Ishikawa (cell line): Measurements from ENCODE around the gene P2RX4.

Experiments
- CEBPB ChIP-seq: IDR thresholded peaks from 2 replicates; pipeline ENCODE4 v1.6.1; 2012
- CREB1 ChIP-seq: IDR thresholded peaks from 2 replicates; pipeline ENCODE4 v1.6.1; 2012; ENCODE audit warnings: low read depth
- EGR1 ChIP-seq: IDR thresholded peaks from 2 replicates; pipeline ENCODE4 v1.6.1; 2012
- EP300 ChIP-seq: IDR thresholded peaks from 2 replicates; pipeline ENCODE4 v1.6.1; 2012; ENCODE audit warnings: borderline replicate concordance
- FOXM1 ChIP-seq: IDR thresholded peaks from 2 replicates; pipeline ENCODE4 v1.6.1; 2012; ENCODE audit warnings: low read depth, borderline replicate concordance
- MAX ChIP-seq: IDR thresholded peaks from 2 replicates; pipeline ENCODE4 v1.6.1; 2012
- NFIC ChIP-seq: IDR thresholded peaks from 2 replicates; pipeline ENCODE4 v1.6.1; 2012
- RAD21 ChIP-seq: IDR thresholded peaks from 2 replicates; pipeline ENCODE4 v1.6.1; 2012; ENCODE audit warnings: low read depth
- REST ChIP-seq: IDR thresholded peaks from 2 replicates; pipeline ENCODE4 v1.6.1; 2012; ENCODE audit warnings: low read depth, mild to moderate bottlenecking
- TAF1 ChIP-seq: IDR thresholded peaks from 2 replicates; pipeline ENCODE4 v1.6.1; 2012; ENCODE audit warnings: low read depth, mild to moderate bottlenecking
- TCF12 ChIP-seq: IDR thresholded peaks from 2 replicates; pipeline ENCODE4 v1.6.1; 2012; ENCODE audit warnings: low read depth
- TEAD4 ChIP-seq: IDR thresholded peaks from 2 replicates; pipeline ENCODE4 v1.6.1; 2012
- USF1 ChIP-seq: IDR thresholded peaks from 2 replicates; pipeline ENCODE4 v1.6.1; 2012
- YY1 ChIP-seq: IDR thresholded peaks from 2 replicates; pipeline ENCODE4 v1.6.1; 2012; ENCODE audit warnings: low read depth
- ZBTB7A ChIP-seq: IDR thresholded peaks from 2 replicates; pipeline ENCODE4 v1.6.1; 2012; ENCODE audit warnings: low read depth

Gene P2RX4

GRCh38 chr12:121240062-121240420 is 30.1 kb downstream of the P2RX4 start:
- TF ChIP-seq USF1 (no peak), TAF1 (no peak), TEAD4 (no peak), RAD21 (no peak), CEBPB (no peak), YY1 (no peak), CREB1 (no peak), ZBTB7A (no peak)

- TF ChIP-seq TCF12 = no peak
- TF ChIP-seq ZBTB7A = no peak
- TF ChIP-seq EP300 = no peak
- TF ChIP-seq TAF1 = no peak
- TF ChIP-seq FOXM1 = no peak
- TF ChIP-seq YY1 = no peak
- TF ChIP-seq NFIC = no peak
- no peak for TF ChIP-seq TEAD4
Measured at GRCh38 chr12:121240484-121241101, 30.7 kb downstream of the P2RX4 start.

GRCh38 chr12:121241156-121241970 is 31.4 kb downstream of the P2RX4 start:
- TF ChIP-seq RAD21 (no peak), MAX (no peak), CREB1 (no peak), TAF1 (no peak), YY1 (no peak), REST (no peak), FOXM1 (no peak), CEBPB (no peak), EGR1 (no peak), NFIC (no peak), TCF12 (no peak), ZBTB7A (no peak), TEAD4 (no peak), EP300 (no peak), USF1 (no peak)

GRCh38 chr12:121245031-121245430 is 35.1 kb downstream of the P2RX4 start:
- TF ChIP-seq TAF1 (no peak), USF1 (no peak), REST (no peak), NFIC (no peak), MAX (no peak), FOXM1 (no peak), TCF12 (no peak), EP300 (no peak)

- TF ChIP-seq YY1 (no peak), CREB1 (no peak), EGR1 (no peak), NFIC (no peak), MAX (no peak), TAF1 (no peak), CEBPB (no peak), FOXM1 (no peak), TEAD4 (no peak), RAD21 (no peak), USF1 (no peak), TCF12 (no peak)
Measured at GRCh38 chr12:121245951-121246350, 36.0 kb downstream of the P2RX4 start.
